Tibial nerve (tissue), 4 donors: ENCODE data around the gene TMEM120B. TPM values are rescaled to one million over a fixed set of nuclear protein-coding genes. Genes with fewer than 3 reads are reported as not detected.

Experiments used
- DNase-seq, 2 donors: peaks; one replicate each; pipeline ENCODE4 v3.0.0-alpha.2; 2019; ENCODE audit warnings: low spot score in 2 of 2
- H3K27ac ChIP-seq, 4 donors: fragments of 200-600 bp; sonication (generic) in 3 of 4; one replicate each; pipeline ENCODE4 v1.5.1; 2017 to 2019; ENCODE audit warnings: mild to moderate bottlenecking in 1 of 4
- H3K27me3 ChIP-seq, 2 donors: fragments of 200-600 bp; sonication (generic) in 1 of 2; one replicate each; pipeline versions ENCODE4 v1.5.1 to v1.6.0; 2017 to 2019
- H3K36me3 ChIP-seq, 3 donors: fragments of 200-600 bp; sonication (generic); one replicate each; pipeline ENCODE4 v1.5.1; 2018 to 2019
- H3K4me1 ChIP-seq, 4 donors: fragments of 200-600 bp; sonication (generic) in 3 of 4; one replicate each; pipeline ENCODE4 v1.5.1; 2017 to 2019
- H3K4me3 ChIP-seq, 4 donors: fragments of 200-600 bp; sonication (generic) in 3 of 4; one replicate each; pipeline ENCODE4 v1.5.1; 2017 to 2019; ENCODE audit warnings: mild to moderate bottlenecking in 1 of 4, moderate library complexity in 1 of 4
- H3K9me3 ChIP-seq, 4 donors: fragments of 200-600 bp; sonication (generic) in 3 of 4; one replicate each; pipeline ENCODE4 v1.5.1; 2017 to 2019
- CTCF ChIP-seq, 5 experiments: fragments of 200-600 bp in 3 of 5; fragments of 450-650 bp in 2 of 5; sonication (generic) in 3 of 5; IDR thresholded peaks; one replicate each; pipeline ENCODE4 v1.5.1; 2016 to 2019; ENCODE audit warnings: antibody characterized with exemption in 5 of 5, mild to moderate bottlenecking in 3 of 5, moderate library complexity in 2 of 5
- EP300 ChIP-seq, 2 donors: sonication (generic); formaldehyde crosslinking; IDR thresholded peaks; one replicate each; pipeline ENCODE4 v1.6.1; 2017; ENCODE audit warnings: antibody characterized with exemption in 2 of 2, mild to moderate bottlenecking in 1 of 2
- POLR2A ChIP-seq, 2 donors: fragments of 450-650 bp; IDR thresholded peaks; one replicate each; pipeline ENCODE4 v1.6.1; 2017; ENCODE audit warnings: antibody characterized with exemption in 2 of 2, mild to moderate bottlenecking in 2 of 2, moderate library complexity in 2 of 2
- WGBS, 2 donors: methylation state at CpG; one replicate each; pipeline ENCODE4 v1.1.5; 2018; 5-methylcytosine and 5-hydroxymethylcytosine counted together
- total RNA-seq, 4 donors: library from RNA; depleted of rRNA; stranded (reverse); fragments of >200 nt; gene quantifications; one replicate each; pipeline ENCODE4 v1.1.0, GENCODE V29; 2016

The TMEM120B gene
- total RNA-seq, 4 donors from 2014 or later, result 10.1 to 13.9 (median 11.5) TPM

- H3K4me3 ChIP-seq, result no peak overlapping the region
- peaks cover 5 to 99% (median 33%) of the 10 kb centered on the region in 3 donors for H3K36me3 ChIP-seq
- 89 to 90% methylated on average over 18 of the region's 18 CpGs for WGBS, 2 donors
- DNase-seq, result no peak
- no peaks in the 10 kb centered on the region for H3K9me3 ChIP-seq
- TF ChIP-seq CTCF (IDR thresholded peaks at IDR 0.05), result no peak
- no peak for TF ChIP-seq EP300 (IDR thresholded peaks at IDR 0.05)
- TF ChIP-seq POLR2A (IDR thresholded peaks at IDR 0.05), result no peak
- peaks cover 0 to 3% (median 0%) of the 10 kb centered on the region in 4 donors for H3K4me1 ChIP-seq
- H3K27me3 ChIP-seq, result no peaks in the 10 kb centered on the region
- H3K27ac ChIP-seq, result no peak overlapping the region
Observed at GRCh38 chr12:121826318-121827150, 114.0 kb downstream of the TMEM120B start.

- H3K36me3 ChIP-seq, result peaks cover 3 to 99% (median 33%) of the 10 kb centered on the region in 3 donors
- no peak for DNase-seq
- no peaks in the 10 kb centered on the region for H3K27me3 ChIP-seq
- 92 to 94% methylated on average over 41 to 46 of the region's 48 CpGs for WGBS, 2 donors
- H3K27ac ChIP-seq, result no peak overlapping the region
- no peak overlapping the region for H3K4me3 ChIP-seq
- peaks cover 0 to 3% (median 0%) of the 10 kb centered on the region in 4 donors for H3K4me1 ChIP-seq
- no peaks in the 10 kb centered on the region for H3K9me3 ChIP-seq
- TF ChIP-seq CTCF (IDR thresholded peaks at IDR 0.05) (no peak), POLR2A (IDR thresholded peaks at IDR 0.05) (no peak), EP300 (IDR thresholded peaks at IDR 0.05) (no peak)
Observed at GRCh38 chr12:121827351-121828099, 115.0 kb downstream of the TMEM120B start.

GRCh38 chr12:121828306-121828705 lies 115.8 kb downstream of the TMEM120B start:
- H3K36me3 ChIP-seq, result peaks cover 0 to 96% (median 31%) of the 10 kb centered on the region in 3 donors
- no peak for TF ChIP-seq POLR2A (IDR thresholded peaks at IDR 0.05)
- TF ChIP-seq EP300 (IDR thresholded peaks at IDR 0.05), result no peak
- no peak for TF ChIP-seq CTCF (IDR thresholded peaks at IDR 0.05)
- 92 to 93% methylated on average over 8 of the region's 8 CpGs for WGBS, 2 donors

GRCh38 chr12:121828826-121829225 lies 116.3 kb downstream of the TMEM120B start:
- DNase-seq, result no peak
- no peaks in the 10 kb centered on the region for H3K27me3 ChIP-seq
- H3K9me3 ChIP-seq, result no peaks in the 10 kb centered on the region
- H3K4me3 ChIP-seq, result no peak overlapping the region
- no peak overlapping the region for H3K27ac ChIP-seq
- peaks cover 0 to 3% (median 0%) of the 10 kb centered on the region in 4 donors for H3K4me1 ChIP-seq
- no peak for TF ChIP-seq POLR2A (IDR thresholded peaks at IDR 0.05)
- no peak for TF ChIP-seq EP300 (IDR thresholded peaks at IDR 0.05)
- TF ChIP-seq CTCF (IDR thresholded peaks at IDR 0.05), result no peak
- 85 to 92% methylated on average over 9 of the region's 9 CpGs for WGBS, 2 donors
- H3K36me3 ChIP-seq, result peaks cover 0 to 90% (median 26%) of the 10 kb centered on the region in 3 donors

More at GRCh38 chr12:121828306-121828705, 115.8 kb downstream of the TMEM120B start:
- Histone ChIP-seq H3K9me3 (no peaks in the 10 kb centered on the region), H3K4me3 (no peak overlapping the region), H3K4me1 (peaks cover 0 to 3% (median 0%) of the 10 kb centered on the region in 4 donors), H3K27me3 (no peaks in the 10 kb centered on the region), H3K27ac (no peak overlapping the region)
- DNase-seq, result no peak
